GM18909 (cell line): ENCODE measurements around the gene ST6GALNAC6.

Experiments
- ATAC-seq: cut with Tn5 transposase; IDR thresholded peaks from one replicate; pipeline ENCODE4 v1.9.1; 2021; ENCODE audit warnings: mild to moderate bottlenecking; ENCODE audit not compliant: unreplicated experiment, poor library complexity

ST6GALNAC6 gene

DNA sequence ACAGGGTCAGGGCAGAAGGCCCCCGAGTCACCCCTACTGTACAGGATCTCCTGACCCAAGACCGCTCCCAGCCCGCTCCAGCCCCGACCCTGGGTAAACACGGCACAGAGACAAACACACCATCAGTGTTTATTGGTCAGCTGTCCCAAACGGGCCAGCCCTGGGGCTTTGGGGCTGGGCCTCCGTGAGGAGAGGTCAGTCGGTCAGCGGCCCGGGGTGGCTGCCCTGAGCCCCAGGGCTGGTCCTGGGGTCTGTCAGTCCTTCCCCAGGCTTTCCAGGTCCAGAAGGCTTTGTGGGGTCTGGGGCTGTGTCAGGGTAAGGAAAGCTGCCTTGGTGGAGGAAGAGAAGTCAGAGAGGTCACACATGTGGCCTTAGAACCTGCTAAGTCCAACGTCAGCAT lies 35.6 kb upstream of the ST6GALNAC6 start:
- ATAC-seq = no peak

DNA sequence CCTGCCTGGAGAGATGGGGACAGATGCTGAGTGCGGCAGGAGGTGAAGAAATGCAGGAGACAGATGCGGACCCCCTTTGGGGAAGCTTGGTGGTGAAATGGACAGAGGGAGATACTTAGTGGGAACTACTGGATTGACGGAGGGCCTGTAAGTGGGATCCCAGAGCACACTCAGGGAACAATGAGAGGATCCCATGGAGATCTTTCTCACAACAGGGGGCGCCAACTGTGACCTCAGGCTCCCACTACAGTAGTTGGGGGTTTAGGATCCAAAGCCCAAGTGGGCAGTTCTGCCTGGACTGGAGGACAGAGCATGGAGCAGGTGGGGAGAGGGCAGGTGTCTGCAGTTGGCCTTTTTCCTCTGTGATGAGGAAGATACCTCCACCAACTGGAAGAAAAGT lies 34.8 kb upstream of the ST6GALNAC6 start:
- no peak for ATAC-seq

DNA sequence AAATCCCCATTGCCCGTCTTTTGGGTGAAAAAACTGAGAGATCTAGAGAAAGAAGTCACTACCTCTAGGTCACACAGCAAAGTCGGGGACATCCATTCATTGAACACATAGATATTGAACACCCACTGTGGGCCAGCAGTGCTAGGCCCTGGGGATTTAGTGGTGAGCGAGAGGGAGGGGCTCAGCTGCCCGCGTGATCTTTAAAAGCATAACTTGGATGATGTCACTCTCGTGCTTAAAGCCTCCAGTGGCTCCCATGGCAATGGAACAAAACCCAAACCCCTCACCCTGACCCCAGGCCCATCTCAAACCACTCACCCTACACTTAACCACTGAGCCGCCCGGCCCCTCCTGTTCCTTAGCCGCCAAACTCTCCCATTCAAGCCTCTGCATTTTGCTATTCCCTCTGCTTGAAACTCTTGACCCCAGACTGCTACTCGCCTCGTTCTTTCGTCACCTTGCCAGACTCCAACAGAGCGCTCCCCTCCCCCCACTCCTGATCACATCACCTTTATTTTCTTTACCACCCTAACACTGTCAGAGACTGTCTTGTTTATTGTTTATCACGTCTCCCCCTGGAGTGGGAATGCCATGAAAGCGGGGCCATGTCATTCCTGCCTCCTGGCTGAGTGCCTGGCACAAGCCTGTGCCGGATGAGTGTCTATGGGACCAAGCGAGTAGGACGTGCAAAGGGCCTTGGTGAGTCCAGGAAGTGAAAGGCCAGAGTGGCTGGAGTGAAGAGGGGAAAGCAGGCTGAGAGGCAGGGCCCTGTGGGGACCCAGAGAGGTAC lies 31.9 kb upstream of the ST6GALNAC6 start:
- ATAC-seq = peak; percentile 35

DNA sequence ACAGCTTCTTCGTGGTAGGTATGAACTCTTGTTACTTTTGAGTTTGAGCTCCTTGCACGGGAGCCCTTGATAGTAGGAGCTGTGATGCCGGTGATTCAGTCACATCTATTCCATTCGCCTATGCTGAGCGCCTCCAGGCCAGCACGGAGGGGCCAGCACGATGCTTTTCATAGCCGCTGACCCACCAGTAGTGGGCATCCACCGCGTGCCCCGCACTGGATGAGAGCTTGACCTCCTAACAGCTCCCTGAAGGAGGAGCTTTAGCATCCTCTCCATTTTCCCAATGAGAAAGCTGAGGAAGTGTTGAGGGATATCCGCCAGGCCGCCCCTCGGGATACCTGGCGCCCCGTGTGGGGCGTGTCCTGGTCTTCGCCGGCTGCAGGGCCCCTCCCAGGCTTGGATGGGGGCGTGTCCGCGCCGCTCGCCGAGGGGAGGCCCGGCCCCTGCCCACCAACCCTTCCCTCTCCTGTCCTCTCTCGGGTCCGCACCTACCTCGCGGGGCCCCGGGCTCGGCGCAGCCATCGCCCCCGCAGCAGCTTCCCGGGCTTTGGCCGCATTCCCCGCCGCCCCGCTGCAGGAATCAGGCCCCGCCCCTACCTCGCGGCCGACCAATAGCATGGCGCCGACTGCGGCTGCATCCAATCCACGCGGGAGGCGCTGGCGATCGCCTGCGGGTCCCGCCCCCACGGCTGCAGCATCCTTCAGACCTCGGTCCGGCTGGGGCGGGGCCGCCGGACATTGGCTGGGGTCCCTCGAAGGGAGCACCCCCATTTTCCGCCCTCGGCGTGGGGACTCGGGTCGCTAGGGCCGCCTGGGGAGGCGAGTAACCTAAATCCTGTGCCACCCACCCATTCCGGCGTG lies 31.1 kb upstream of the ST6GALNAC6 start, which contains the start of gene PIP5KL1:
Gene PIP5KL1, minus strand, starts transcription at position 547 of the 861 bp plus-strand sequence. Its CDS starts 25 bp downstream, at position 522.
- peak; percentile 75 for ATAC-seq

DNA sequence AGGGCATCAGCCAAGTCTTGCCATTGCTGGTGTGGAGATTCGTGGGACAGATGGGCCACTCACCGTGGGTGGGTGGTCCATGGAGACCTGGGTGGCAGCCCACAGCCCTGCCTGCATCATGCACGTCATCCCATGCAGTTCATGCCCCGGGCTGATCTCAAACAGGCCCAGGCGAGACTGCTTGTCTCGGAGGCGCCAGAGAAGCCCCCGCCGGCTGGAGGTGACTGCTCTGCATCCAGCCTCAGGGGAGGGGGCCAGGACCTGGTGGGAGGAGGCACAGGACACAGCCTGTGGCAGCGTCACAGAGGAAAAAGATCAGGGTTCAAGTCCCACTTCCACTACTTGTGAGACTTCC lies 30.2 kb upstream of the ST6GALNAC6 start:
- no peak for ATAC-seq

DNA sequence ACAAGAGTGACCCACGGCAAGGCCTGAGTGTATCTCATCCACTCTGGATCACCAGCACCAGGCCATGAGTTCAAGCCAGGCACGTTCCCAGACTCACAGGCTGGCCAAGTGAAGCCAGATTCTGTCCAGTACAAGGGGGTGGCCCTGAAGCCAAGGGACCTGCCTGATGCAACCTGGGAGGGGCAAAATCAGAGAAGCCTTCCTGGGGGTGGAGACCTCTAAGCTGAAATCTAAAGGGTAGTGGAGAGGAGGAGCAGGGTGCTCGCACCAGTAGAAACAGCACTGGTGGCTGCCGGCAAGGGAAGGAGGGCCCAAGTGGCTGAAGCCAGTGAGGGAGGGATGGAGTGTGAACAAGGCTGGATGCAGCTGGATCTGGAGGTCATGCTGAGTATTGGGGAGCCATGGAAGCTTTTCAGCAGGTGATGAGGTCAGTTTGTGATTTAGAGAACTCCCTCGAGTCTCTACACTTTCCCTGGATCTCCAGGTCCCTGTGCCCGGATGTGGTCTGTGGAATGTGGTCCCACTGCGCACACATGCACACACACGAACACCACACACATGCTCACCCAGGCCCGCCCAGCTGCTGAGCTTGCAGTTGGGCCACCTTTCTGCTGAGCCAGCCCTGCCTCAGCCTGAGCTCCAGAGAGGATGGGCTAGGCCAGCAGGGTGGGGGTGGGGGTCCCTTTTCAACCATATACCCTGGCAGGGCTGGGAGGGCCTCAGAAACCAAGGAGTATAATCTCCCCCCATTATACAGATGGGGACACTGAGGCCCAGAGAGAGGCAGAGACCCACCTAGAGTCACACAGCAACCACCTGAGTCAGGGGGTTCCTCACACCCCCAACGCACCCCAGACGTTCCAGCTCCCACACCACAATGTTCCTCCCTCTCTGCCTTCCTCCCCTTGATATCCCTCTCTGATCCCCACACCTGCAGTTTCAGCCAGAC lies 29.5 kb upstream of the ST6GALNAC6 start:
- ATAC-seq = no peak

DNA sequence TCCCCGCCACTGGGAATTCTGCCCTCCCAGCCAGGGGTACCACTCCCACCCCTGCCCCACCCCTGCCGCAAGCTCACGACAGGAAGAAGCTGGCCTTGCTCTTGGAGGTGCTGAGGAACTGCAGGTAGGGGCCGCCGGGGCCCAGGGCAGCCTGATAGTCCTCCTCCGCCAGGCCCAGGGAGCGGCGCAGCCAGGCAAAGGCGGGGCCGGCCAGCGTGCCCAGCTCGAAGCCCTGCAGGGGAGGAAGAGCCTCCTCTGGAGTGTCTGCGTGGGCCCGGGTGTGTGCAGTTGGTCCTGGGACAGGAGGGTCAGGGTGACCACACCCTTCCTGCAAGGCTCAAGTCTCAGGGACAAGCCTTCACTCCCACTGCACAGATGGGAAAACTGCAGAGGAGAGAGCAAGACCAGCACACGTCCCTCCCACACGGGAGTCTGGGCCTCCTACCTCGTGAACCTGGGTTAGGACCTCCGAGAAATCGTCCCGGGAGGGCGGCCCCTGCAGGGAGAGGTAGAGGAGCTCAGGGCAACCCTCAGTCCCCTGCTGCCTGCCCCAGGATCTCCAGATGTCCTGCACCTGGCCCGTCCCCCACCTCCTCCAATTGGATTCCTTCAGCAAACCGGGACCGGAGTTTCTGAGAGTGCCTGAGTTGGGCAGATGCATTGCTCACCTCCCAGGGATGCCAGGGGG lies 28.7 kb upstream of the ST6GALNAC6 start:
- no peak for ATAC-seq

DNA sequence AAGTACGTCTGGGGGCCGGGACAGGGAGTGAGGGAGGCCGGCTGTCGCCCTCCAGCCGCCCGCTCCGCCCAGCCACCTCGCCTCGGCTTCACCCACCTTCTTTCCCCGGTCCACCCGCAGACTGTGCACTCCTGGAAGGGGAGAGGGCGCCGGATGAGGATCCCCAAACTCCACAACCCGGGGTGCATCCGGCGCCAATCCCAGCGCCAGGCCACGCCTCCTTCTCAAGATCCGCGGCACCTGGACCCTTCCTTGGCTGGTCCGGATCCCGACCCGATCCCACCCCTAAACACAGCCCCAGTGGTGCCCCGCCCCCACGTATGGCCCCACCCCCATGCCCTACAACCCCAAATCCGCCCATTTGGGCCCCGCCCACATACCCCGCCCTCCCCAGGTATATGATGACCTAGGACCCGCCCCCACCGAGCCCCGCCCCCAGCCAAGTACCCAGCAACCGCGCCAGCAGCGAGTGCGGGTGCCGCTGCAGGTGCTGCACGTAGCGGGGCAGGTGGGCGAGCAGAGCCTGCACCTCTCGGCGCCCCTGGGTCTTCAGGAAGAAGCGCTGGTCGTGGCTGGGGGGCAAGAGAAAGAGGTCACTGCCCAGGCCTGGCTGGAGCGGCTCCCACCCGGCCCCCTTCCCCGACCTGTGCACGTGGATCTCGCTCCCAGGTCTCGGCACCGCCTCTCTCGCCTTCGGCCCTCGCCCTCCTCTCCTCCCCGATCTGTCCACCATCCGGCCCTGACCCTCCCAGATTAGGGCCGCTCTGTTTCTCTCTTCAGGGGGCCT lies 28.0 kb upstream of the ST6GALNAC6 start:
- no peak for ATAC-seq

DNA sequence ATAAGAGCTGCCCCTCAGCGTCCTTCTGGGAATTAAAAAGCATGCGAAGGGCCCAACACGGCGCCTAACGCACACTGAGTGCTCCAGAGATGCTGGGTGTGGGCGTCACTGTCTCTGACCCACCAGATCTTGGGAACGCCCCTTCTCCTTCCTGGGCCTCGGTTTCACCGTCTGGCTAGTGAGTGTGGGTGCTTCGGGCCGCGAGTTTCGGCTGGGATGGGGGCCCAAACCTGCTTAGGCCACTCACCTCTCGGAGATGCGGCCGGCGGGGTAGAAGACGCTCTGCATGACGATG lies 27.4 kb upstream of the ST6GALNAC6 start:
- no peak for ATAC-seq

DNA sequence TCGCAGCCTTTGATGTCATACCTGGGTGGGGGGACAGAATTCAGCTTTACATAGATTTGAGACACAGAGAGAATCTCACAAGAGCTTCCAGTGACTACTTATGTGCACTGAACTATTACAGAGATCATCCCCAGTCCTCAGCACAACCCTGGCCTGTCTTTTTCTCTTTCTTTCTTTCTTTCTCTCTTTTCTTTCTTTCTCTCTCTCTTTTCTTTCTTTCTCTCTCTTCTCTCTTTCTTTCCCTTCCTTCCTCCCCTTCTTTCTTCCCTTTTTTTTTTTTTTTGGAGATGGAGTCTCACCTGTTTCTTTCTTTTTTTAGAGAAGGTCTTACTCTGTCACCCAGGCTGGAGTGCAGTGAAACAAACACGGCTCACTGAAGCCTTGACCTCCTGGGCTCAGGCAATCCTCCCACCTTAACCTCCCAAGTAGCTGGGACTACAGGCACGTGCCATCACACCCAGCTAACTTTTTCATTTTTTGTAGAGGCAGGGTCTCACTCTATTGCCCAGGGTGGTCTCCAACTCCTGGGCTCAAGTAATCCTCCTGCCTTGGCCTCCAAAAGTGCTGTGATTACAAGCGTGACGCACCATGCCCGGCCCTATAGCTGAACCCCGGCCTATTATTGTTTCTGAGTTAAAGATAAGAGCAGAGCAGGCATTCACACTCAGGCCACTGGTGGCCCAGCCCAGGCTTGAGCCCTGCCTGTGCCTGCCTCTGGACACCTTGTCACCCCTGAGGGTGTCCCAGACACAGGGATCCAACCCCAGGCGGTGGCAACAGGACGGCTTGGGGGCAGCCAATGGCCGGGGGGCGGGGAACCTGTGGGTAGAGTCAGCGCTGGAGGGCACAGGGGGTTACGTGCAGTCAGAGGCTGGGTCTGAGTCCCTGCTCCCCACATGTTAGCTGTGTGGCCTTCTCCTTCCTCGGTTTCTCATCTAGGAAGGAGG lies 26.8 kb upstream of the ST6GALNAC6 start:
- ATAC-seq = no peak

DNA sequence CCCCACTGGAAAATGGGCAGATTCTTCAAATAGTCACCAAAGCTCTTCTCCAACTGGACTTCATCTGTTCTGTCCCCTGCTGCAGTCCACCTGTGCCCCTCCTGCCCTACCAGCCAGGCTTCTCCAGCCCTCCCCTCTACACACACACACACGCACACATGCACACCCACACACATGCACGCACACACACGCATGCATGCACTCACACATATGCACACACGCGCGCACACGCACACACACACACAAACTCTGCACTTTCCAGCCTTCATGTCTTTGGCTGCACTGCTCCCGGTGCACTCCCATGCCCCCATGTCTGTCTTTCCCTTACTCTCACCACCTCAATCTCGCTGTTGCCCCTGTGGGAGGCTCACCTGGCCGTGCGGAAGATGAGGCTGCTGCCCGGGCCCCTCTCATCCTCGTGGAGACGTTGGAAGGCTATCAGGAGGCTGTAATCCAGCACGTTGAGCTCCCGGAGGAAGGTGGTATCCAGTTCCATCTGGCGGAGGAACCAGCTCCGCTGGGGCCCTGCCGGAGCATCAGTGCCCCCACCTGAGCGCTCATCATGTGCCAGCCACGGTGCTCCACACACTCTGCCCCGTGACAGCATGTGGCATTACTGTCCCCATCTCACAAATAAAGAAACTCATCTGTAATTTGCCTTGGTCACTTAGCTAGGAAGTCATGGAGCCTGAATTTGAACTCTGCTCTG lies 25.5 kb upstream of the ST6GALNAC6 start:
- no peak for ATAC-seq

DNA sequence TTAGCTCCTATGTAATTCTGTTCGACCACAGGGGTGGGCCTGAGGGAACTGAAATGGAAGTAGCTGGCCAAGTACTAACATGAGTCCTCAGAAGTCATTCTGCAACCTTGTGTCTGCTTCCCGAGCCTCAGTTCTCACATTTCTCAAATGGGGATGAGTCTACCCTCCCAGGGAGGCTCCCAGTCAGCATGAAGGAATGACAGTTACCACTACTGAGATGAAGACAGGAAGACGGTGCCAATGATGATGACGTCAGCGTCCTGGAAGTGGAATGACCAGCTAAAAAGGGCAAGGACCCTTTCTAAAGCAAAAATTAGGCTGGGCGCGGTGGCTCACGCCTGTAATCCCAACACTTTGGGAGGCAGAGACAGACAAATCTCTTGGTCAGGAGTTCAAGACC lies 24.4 kb upstream of the ST6GALNAC6 start:
- ATAC-seq = no peak

DNA sequence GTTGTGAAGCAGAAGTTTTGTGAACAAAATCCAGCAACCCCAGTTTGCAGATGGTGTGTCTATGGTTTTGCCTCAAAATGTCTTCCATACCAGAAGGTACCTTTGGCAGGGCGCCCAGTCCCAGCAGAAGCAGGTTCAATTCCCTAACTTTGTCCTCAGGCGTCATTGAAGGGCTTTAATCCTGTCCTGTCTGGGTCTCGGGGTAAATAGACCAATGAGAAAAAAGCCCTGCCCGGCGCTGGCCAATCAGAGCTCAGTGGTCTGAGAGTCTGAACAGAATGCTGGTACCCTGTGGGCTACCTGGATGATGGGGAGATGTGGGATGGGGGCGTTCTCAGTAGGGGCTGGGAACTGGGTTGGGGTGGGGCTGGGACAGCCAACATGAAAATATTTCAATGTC lies 23.6 kb upstream of the ST6GALNAC6 start:
- ATAC-seq = no peak

DNA sequence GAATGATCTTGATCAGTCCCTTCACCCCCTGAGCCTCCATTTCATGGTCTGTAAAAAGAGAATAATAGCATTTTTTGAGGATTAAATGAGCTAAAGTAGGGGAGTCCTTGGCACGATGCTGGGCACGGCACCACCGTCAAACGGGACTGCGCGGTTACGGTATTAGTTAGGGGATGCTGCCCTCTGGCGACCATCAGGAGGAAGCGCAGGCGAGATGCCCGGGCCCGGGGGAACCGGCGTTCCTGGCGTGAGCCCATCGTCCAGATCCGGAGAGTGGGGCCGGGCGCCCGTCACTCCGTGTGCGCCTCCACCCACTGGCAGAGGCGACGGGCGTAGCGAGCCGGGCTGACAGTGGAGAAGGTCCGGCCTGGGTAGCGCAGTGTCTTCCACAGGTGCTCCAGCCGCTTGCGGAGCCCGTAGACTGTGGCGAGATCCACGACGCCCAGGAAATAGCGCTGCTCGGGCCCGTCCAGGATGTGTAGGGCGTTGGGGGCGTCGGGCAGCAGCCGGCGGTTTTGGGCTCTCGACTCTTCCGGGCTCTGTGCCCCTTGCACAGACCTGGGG lies 22.2 kb upstream of the ST6GALNAC6 start:
- no peak for ATAC-seq

DNA sequence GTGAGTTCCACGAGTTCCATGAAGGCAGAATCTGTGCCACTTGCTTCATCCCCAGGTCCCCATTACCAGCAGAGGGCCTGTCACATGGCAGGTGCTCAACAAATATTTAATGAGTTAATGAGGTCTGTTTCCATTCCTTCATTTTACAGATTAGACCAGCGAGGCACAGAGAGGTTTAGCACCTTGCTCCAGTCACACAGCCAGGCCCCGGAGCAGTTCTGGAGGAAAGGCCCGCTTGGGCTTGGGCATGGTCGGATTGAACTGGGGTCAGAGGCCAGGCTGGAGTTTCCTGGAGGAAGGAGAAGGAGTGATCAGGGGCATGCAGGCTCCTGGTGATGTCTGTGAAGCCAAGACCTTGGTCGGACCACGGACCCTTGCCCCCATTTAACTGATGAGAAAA lies 21.4 kb upstream of the ST6GALNAC6 start:
- ATAC-seq = no peak

DNA sequence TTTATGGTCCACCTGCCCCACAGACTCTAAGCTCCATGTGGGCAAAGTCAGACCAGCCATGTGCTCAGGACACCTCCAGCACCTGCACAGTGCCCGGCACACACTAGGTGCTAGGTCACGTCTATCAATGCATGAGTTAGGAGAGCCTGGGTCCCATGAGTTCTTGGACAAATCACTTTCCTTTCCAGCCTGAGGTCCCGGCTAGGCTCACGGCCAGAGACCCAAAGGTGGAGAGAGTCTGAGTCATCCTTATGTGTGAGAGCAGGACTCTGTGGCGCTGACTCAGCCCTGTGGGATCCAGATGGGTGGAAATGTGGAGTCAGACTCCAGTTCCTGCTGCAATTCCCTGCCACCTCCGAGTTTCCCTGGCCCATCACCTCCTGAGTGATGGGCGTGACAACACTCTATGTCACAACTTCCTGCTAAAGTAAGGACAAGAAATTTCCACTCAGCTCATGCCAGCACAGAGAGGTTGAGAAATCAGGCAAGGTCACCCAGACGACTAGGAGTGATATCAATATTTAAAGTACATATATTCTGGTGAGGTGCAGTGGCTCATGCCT lies 19.9 kb upstream of the ST6GALNAC6 start:
- no peak for ATAC-seq
